Measurements from ENCODE around the gene SGCA. TPM values are rescaled to one million over a fixed set of nuclear protein-coding genes. Genes with fewer than 3 reads are reported as not detected.

Gene SGCA
- total and polyA plus RNA-seq, 2 experiments from 2014 or later: 0.19 TPM; not detected in 1

DNA sequence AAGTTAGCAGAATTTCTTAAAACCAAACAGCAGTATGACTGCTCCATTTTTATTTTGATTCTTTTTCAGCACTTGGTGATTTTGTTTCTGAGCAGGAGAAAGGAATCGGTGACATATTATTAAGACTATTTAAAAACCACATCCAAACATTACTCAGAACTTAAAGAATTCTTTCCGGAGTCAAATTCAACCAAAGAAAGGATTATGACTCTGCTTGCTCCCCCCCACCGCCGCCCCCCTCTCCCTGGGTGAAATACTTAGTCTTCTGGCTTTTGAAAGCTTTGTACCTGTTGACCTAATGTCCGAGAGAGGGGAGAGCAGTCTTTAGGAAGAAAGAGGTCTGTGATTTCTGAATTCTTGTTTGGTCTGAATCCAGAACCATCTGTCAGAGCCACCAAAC lies 53.5 kb downstream of the SGCA start:
- peaks cover 23% of the 10 kb centered on the region for H3K4me1 Mint-ChIP-seq
- Histone ChIP-seq H2AFZ (no peak overlapping the region), H3K36me3 (ENCODE audit: insufficient read depth) (no peaks in the 10 kb centered on the region), H3K4me1 (ENCODE audit: insufficient read depth) (no peaks in the 10 kb centered on the region), H3K27ac (ENCODE audit: low read depth) (no peak overlapping the region), H3F3A (replicated peaks; ENCODE audit: low read depth) (no peaks in the 10 kb centered on the region), H3K4me3 (no peak overlapping the region), H3K4me2 (no peak overlapping the region), H3K9me2 (ENCODE audit: insufficient read depth) (peaks cover 5% of the 10 kb centered on the region; the same call in 1 of the 2 replicates), H4K20me1 (replicated peaks; ENCODE audit: insufficient read depth) (no peaks in the 10 kb centered on the region), H3K27me3 (ENCODE audit: insufficient read depth) (no peaks in the 10 kb centered on the region), H3K79me2 (replicated peaks; ENCODE audit: insufficient read depth) (no peaks in the 10 kb centered on the region)
- TF ChIP-seq, protein P1, sequence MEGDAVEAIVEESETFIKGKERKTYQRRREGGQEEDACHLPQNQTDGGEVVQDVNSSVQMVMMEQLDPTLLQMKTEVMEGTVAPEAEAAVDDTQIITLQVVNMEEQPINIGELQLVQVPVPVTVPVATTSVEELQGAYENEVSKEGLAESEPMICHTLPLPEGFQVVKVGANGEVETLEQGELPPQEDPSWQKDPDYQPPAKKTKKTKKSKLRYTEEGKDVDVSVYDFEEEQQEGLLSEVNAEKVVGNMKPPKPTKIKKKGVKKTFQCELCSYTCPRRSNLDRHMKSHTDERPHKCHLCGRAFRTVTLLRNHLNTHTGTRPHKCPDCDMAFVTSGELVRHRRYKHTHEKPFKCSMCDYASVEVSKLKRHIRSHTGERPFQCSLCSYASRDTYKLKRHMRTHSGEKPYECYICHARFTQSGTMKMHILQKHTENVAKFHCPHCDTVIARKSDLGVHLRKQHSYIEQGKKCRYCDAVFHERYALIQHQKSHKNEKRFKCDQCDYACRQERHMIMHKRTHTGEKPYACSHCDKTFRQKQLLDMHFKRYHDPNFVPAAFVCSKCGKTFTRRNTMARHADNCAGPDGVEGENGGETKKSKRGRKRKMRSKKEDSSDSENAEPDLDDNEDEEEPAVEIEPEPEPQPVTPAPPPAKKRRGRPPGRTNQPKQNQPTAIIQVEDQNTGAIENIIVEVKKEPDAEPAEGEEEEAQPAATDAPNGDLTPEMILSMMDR (conservative IDR thresholded peaks at IDR 0.05; ENCODE audit: low read depth in 2 of 2): no peak
- TF ChIP-seq, protein P2, sequence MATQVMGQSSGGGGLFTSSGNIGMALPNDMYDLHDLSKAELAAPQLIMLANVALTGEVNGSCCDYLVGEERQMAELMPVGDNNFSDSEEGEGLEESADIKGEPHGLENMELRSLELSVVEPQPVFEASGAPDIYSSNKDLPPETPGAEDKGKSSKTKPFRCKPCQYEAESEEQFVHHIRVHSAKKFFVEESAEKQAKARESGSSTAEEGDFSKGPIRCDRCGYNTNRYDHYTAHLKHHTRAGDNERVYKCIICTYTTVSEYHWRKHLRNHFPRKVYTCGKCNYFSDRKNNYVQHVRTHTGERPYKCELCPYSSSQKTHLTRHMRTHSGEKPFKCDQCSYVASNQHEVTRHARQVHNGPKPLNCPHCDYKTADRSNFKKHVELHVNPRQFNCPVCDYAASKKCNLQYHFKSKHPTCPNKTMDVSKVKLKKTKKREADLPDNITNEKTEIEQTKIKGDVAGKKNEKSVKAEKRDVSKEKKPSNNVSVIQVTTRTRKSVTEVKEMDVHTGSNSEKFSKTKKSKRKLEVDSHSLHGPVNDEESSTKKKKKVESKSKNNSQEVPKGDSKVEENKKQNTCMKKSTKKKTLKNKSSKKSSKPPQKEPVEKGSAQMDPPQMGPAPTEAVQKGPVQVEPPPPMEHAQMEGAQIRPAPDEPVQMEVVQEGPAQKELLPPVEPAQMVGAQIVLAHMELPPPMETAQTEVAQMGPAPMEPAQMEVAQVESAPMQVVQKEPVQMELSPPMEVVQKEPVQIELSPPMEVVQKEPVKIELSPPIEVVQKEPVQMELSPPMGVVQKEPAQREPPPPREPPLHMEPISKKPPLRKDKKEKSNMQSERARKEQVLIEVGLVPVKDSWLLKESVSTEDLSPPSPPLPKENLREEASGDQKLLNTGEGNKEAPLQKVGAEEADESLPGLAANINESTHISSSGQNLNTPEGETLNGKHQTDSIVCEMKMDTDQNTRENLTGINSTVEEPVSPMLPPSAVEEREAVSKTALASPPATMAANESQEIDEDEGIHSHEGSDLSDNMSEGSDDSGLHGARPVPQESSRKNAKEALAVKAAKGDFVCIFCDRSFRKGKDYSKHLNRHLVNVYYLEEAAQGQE (IDR thresholded peaks at IDR 0.05; ENCODE audit: unreplicated experiment): no peak
- TF ChIP-seq CREB1 (CRISPR knock-in tag; IDR thresholded peaks at IDR 0.05; ENCODE audit: low read depth) (no peak), POLR2AphosphoS5 (IDR thresholded peaks at IDR 0.05; ENCODE audit: low read depth) (no peak), ZNF114 (CRISPR knock-in tag; IDR thresholded peaks at IDR 0.05) (no peak), JUNB (IDR thresholded peaks at IDR 0.05; ENCODE audit: unreplicated experiment) (no peak), NANOG (IDR thresholded peaks at IDR 0.05; ENCODE audit: borderline replicate concordance) (no peak), EZH2phosphoT487 (IDR thresholded peaks at IDR 0.05; ENCODE audit: unreplicated experiment) (no peak), STAT1 (IDR thresholded peaks at IDR 0.05; ENCODE audit: unreplicated experiment) (no peak), EZH2 (IDR thresholded peaks at IDR 0.05; ENCODE audit: low read depth, unreplicated experiment) (no peak), ZNF331 (CRISPR knock-in tag; IDR thresholded peaks at IDR 0.05; ENCODE audit: low read depth) (no peak)
- TF ChIP-seq, protein P3, sequence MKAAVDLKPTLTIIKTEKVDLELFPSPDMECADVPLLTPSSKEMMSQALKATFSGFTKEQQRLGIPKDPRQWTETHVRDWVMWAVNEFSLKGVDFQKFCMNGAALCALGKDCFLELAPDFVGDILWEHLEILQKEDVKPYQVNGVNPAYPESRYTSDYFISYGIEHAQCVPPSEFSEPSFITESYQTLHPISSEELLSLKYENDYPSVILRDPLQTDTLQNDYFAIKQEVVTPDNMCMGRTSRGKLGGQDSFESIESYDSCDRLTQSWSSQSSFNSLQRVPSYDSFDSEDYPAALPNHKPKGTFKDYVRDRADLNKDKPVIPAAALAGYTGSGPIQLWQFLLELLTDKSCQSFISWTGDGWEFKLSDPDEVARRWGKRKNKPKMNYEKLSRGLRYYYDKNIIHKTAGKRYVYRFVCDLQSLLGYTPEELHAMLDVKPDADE (IDR thresholded peaks at IDR 0.05): no peak
- TF ChIP-seq, protein P4, sequence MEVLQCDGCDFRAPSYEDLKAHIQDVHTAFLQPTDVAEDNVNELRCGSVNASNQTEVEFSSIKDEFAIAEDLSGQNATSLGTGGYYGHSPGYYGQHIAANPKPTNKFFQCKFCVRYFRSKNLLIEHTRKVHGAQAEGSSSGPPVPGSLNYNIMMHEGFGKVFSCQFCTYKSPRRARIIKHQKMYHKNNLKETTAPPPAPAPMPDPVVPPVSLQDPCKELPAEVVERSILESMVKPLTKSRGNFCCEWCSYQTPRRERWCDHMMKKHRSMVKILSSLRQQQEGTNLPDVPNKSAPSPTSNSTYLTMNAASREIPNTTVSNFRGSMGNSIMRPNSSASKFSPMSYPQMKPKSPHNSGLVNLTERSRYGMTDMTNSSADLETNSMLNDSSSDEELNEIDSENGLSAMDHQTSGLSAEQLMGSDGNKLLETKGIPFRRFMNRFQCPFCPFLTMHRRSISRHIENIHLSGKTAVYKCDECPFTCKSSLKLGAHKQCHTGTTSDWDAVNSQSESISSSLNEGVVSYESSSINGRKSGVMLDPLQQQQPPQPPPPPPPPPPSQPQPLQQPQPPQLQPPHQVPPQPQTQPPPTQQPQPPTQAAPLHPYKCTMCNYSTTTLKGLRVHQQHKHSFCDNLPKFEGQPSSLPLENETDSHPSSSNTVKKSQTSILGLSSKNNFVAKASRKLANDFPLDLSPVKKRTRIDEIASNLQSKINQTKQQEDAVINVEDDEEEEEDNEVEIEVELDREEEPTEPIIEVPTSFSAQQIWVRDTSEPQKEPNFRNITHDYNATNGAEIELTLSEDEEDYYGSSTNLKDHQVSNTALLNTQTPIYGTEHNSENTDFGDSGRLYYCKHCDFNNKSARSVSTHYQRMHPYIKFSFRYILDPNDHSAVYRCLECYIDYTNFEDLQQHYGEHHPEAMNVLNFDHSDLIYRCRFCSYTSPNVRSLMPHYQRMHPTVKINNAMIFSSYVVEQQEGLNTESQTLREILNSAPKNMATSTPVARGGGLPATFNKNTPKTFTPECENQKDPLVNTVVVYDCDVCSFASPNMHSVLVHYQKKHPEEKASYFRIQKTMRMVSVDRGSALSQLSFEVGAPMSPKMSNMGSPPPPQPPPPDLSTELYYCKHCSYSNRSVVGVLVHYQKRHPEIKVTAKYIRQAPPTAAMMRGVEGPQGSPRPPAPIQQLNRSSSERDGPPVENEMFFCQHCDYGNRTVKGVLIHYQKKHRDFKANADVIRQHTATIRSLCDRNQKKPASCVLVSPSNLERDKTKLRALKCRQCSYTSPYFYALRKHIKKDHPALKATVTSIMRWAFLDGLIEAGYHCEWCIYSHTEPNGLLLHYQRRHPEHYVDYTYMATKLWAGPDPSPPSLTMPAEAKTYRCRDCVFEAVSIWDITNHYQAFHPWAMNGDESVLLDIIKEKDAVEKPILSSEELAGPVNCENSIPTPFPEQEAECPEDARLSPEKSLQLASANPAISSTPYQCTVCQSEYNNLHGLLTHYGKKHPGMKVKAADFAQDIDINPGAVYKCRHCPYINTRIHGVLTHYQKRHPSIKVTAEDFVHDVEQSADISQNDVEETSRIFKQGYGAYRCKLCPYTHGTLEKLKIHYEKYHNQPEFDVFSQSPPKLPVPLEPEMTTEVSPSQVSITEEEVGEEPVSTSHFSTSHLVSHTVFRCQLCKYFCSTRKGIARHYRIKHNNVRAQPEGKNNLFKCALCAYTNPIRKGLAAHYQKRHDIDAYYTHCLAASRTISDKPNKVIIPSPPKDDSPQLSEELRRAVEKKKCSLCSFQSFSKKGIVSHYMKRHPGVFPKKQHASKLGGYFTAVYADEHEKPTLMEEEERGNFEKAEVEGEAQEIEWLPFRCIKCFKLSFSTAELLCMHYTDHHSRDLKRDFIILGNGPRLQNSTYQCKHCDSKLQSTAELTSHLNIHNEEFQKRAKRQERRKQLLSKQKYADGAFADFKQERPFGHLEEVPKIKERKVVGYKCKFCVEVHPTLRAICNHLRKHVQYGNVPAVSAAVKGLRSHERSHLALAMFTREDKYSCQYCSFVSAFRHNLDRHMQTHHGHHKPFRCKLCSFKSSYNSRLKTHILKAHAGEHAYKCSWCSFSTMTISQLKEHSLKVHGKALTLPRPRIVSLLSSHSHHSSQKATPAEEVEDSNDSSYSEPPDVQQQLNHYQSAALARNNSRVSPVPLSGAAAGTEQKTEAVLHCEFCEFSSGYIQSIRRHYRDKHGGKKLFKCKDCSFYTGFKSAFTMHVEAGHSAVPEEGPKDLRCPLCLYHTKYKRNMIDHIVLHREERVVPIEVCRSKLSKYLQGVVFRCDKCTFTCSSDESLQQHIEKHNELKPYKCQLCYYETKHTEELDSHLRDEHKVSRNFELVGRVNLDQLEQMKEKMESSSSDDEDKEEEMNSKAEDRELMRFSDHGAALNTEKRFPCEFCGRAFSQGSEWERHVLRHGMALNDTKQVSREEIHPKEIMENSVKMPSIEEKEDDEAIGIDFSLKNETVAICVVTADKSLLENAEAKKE (CRISPR knock-in tag; IDR thresholded peaks at IDR 0.05): no peak
- H3K36me3 Mint-ChIP-seq (ENCODE audit: low read depth): no peaks in the 10 kb centered on the region; the same call in 2 of the 3 replicates
- DNase-seq (ENCODE audit: low spot score) (no peak), ATAC-seq (no peak)
- H3K27ac Mint-ChIP-seq: no peak overlapping the region
- H3K27me3 Mint-ChIP-seq (ENCODE audit: insufficient read depth, low read depth, poor library complexity): peaks cover 5% of the 10 kb centered on the region
- peaks cover 4% of the 10 kb centered on the region for H3K9me3 Mint-ChIP-seq
- no peak overlapping the region for H3K4me3 Mint-ChIP-seq

Measured in GM23338 (cell line).